NCI-H1694 treated with DMSO at 0.1 percent for 48 hours (cell line): ENCODE results near the gene TTC34.

ENCODE experiments used
- DNase-seq: peaks from one replicate; lab custom pipeline; 2025; lab: John Stamatoyannopoulos, UW

Gene TTC34

GRCh38 chr1:2812939-2813653 is 11.6 kb upstream of the TTC34 start:
- no peak for DNase-seq

- no peak for DNase-seq
Measured at GRCh38 chr1:2812136-2812535, 10.6 kb upstream of the TTC34 start.

GRCh38 chr1:2811533-2811918 is 10.0 kb upstream of the TTC34 start:
- DNase-seq = no peak

GRCh38 chr1:2810899-2811532 is 9.5 kb upstream of the TTC34 start:
- DNase-seq = no peak

- no peak for DNase-seq
Measured at GRCh38 chr1:2810281-2810680, 8.8 kb upstream of the TTC34 start.

GRCh38 chr1:2809656-2810055 is 8.2 kb upstream of the TTC34 start:
- no peak for DNase-seq

- no peak for DNase-seq
Measured at GRCh38 chr1:2808831-2809605, 7.5 kb upstream of the TTC34 start.

- DNase-seq = no peak
Measured at GRCh38 chr1:2808386-2808705, 6.9 kb upstream of the TTC34 start.

- DNase-seq = no peak
Measured at GRCh38 chr1:2807678-2808385, 6.3 kb upstream of the TTC34 start.

- DNase-seq = no peak
Measured at GRCh38 chr1:2807036-2807435, 5.5 kb upstream of the TTC34 start.

GRCh38 chr1:2806591-2806990 is 5.1 kb upstream of the TTC34 start:
- no peak for DNase-seq

- no peak for DNase-seq
Measured at GRCh38 chr1:2805801-2806430, 4.4 kb upstream of the TTC34 start.

- no peak for DNase-seq
Measured at GRCh38 chr1:2804628-2805351, 3.3 kb upstream of the TTC34 start.

- DNase-seq = no peak
Measured at GRCh38 chr1:2803931-2804627, 2.6 kb upstream of the TTC34 start.

GRCh38 chr1:2803086-2803930 is 1.8 kb upstream of the TTC34 start:
- DNase-seq = no peak

GRCh38 chr1:2802421-2802961 is 998 bp upstream of the TTC34 start:
- DNase-seq = no peak

GRCh38 chr1:2801046-2801445 is 447 bp downstream of the TTC34 start:
- no peak for DNase-seq

- no peak for DNase-seq
Measured at GRCh38 chr1:2800664-2801045, 838 bp downstream of the TTC34 start.

GRCh38 chr1:2799811-2800663 is 1.5 kb downstream of the TTC34 start:
- DNase-seq = no peak
